Measurements from ENCODE around the gene DYRK4. TPM values are rescaled to one million over a fixed set of nuclear protein-coding genes. Genes with fewer than 3 reads are reported as not detected.
"Not testable (repeated sequence)": the region's sequence is repeated elsewhere in the genome, so short reads cannot be mapped to it uniquely, and the experiment has no call there.

Gene DYRK4, protein sequence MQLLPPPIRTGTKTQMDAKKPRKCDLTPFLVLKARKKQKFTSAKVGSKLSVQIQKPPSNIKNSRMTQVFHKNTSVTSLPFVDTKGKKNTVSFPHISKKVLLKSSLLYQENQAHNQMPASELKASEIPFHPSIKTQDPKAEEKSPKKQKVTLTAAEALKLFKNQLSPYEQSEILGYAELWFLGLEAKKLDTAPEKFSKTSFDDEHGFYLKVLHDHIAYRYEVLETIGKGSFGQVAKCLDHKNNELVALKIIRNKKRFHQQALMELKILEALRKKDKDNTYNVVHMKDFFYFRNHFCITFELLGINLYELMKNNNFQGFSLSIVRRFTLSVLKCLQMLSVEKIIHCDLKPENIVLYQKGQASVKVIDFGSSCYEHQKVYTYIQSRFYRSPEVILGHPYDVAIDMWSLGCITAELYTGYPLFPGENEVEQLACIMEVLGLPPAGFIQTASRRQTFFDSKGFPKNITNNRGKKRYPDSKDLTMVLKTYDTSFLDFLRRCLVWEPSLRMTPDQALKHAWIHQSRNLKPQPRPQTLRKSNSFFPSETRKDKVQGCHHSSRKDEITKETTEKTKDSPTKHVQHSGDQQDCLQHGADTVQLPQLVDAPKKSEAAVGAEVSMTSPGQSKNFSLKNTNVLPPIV
- 19.1 TPM for total RNA-seq

DNA sequence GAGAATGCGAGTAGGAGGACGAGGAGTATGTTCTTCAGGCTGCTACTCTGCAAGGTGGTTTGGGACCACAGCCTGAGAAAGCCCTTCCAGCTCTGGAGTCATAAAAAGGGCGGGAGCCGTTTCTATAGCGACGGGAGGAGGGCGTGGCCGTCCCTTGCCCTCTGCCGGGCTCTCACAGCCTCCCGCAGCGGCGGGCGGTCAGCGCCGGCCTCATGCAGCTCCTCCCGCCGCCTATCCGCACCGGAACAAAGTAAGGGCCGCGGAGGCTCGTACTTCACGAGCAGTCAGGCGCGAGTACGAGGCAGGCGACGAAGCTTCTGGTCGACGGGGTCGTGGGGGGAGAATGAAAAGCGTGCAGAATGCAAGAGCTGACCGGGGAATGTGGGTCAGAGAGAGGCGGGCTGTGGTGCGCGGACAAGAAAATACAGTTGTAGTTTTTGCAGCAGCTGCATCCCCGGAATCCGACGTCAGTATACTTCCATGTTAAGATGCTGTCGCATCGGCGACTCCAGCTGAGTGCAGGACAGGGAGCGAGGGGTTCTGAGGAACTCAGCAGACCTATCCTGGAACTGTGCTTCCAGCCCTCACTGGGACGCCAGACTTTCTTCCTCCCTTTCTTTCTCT is at the start of gene DYRK4:
TSS of gene DYRK4 (plus strand) at position 175 of the 624 bp plus-strand sequence. CDS start at position 213, 38 bp downstream.
- DNase-seq (ENCODE audit: low read depth in 2 of 3, low spot score in 2 of 3): peak in 2 of 3 donors; percentile 43 to 47

DNA sequence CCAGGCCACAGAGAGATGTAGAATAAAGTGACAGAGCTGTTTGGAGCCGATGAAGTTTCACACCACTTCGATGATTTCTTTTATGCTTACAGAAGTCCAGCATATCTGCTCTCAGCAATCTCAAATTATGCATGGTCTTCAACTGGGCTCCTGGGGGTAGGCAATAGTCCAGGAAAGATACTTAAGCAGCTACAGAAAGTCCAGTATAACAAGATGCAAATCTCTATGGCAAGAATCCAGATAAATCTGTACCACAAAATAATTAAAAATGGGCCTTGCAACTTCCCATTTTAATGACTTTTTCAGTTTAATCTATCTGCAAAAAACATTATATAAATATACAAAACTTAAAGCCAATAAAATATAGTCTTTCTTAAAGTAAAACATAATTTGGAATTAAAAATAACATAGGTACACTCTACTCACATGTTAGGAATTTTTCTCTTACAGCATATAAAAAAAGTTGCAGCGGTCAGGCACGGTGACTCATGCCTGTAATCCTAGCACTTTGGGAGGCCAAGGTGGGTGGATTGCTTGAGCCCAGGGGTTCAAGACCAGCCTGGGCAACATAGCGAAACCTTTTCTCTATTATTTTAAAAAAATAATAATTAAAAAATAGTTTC is 43.8 kb upstream of the DYRK4 start:
- no peak for DNase-seq (ENCODE audit: low read depth in 2 of 3, low spot score in 2 of 3)

DNA sequence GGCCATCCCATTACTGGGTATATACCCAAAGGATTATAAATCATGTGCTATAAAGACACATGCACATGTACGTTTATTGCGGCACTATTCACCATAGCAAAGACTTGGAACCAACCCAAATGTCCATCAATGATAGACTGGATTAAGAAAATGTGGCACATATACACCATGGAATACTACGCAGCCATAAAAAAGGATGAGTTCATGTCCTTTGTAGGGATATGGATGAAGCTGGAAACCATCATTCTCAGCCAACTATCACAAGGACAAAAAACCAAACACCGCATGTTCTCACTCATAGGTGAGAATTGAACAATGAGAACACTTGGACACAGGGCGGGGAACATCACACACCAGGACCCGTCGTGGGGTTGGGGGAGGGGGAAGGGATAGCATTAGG is 38.6 kb upstream of the DYRK4 start:
- DNase-seq (ENCODE audit: low read depth in 2 of 3, low spot score in 2 of 3): not testable (repeated sequence)

DNA sequence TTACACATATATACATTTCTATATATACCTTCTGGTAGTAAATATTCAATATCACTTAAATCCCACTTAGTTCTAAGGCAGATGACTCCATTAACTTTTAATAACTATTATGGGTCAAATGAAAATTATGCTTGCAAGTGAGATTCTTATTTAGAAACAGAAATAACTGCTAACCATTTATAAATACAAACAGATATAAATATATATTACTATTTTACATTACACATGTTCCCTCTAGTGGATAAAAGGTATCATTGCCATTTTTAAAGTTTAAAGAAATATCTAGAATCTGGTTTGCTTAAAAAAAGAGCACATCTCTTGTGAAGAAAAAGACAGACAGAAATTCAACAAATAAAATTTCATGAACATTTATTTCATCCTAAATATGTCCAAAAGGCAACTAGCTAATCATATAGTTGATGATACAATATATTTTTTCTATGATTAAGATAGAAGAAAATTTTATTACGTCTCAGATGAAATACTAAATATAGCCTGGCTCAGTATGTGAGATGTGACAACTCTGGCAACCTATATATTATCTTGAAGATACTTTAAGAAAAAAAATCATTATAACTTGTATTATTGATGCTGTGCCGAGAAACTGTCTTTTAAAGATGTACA is 35.0 kb upstream of the DYRK4 start:
- DNase-seq (ENCODE audit: low read depth in 2 of 3, low spot score in 2 of 3): peak in 1 of 3 donors; percentile 33

DNA sequence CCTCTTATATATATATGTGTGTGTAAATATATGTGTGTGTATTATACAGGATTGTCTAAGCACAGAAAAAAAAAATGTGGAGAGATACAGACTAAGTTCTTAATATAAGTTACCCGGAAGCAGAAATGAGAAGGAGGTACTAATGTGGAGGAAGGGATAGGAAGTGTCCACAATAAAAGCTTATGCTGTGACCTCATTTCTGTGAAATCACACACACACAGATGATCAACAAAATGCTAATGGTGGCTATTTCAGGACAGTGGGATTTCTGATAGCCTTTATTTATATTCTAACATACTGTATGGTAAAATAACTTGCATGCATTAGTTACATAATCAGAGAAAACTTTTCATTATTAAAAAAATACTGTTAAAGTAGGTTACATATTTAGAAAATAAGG is 31.8 kb upstream of the DYRK4 start:
- DNase-seq (ENCODE audit: low read depth in 2 of 3, low spot score in 2 of 3): no peak

DNA sequence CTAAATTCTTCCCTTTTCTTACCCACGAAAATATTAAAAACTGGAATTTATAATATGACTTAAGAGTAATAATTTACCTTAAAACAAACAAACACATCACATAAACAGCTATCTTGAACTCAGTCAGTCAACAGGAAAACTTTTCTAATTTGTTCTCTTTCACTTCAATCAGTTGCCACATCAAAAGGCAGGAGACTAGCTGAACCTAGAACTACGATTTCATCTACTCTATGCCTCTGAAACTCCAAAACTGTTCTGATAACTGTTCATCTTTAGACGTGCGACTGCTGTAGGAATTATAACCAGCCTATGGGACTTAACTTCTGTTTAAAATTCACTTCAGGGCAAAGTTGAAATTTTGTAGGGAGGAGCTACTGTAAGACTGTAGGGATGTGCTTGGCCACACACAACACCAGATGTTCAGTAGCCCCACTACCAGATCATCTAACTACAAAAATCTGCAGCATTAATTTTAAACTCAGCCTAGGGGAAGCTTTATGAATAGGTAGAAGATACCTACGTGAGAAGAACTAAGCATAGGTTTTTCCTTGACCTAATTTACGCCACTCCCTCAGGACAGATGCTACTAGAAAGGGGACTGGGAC is 30.9 kb upstream of the DYRK4 start:
- DNase-seq (ENCODE audit: low read depth in 2 of 3, low spot score in 2 of 3): no peak

DNA sequence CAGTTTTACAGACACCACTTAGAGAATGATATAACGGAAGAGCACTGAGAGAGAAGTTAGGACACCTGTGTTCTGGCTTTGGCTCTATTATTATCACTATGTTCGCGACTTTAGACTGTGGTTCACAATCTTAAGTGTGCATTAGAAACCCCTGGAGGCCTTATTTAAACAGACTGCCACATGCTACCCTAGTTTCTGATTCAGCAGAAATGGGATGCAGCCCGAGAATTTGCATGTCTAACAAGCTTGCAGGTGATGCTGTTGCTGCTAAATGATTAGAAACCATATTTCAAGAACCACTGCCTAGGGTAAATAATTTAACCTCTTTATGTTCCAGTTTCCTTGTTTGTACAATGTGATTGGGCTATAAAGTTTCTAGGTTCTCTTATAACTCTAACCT is 26.9 kb upstream of the DYRK4 start:
- DNase-seq (ENCODE audit: low read depth in 2 of 3, low spot score in 2 of 3): no peak

DNA sequence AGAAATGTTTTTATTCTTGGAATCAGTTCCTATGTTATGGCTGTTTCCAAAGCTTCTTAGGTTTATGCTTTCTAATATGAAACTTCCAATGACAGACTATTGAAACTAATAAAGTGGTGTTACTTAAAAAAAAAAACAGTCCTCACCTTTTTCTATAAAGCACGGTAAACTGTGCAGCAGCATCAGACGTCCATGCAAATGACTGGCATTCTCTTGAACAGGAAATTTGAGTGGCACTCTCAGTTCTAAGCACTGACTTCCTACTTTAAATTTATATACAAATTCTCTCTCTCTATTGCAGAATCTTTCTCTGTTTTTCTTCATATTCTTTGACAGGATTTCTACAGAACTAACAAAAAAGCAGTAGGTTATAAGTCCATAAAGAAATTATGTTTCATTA is 26.1 kb upstream of the DYRK4 start:
- no peak for DNase-seq (ENCODE audit: low read depth in 2 of 3, low spot score in 2 of 3)

DNA sequence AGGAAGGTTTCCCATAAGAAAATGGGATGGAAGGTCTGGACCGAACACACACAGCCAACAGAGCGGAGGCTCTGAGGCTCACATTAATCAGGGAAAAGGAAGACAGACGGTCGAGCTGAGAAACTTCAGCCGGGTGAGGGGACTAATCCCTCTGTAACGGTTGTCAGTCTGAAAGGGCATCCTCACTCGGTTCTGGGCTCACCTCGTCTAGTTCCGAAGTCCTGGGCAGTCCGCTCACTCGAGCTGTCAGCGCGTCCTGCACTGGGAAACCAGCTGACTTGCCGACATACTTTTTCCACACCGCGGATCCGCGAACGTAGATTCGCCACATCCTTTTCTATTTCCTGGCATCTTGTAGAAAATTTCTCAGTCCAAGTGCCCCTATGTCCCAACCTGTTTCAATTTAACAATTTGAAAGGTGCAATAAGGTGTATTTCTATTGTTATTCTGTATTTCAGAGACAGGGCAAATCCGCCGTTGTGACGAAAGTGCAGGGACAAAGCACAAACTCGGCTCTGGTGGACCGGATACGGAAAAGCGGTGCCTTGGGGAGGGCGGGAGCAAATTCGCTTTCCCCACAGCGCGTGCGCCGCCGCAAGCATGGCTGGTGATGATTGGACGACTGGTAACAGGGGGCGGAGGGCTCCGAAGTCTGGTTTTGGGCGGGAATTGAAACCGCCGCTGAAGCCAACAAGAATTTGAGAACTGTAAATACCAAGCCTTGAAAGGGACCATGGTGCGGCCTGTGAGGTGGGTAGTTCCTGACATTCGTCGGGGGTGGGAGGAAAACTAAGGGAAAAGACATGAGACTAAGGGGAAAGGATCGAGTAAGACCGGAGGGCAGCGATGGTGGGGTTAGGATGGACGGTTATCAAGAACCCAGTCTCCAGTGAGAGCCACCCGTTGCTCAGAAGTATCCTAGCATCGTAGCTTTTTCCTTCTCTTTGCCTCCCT is 23.5 kb upstream of the DYRK4 start, which contains the start of gene RAD51AP1:
TSS of gene RAD51AP1 (plus strand) at position 684 of the 954 bp plus-strand sequence. CDS start at position 734, 50 bp downstream.
- peak; percentile 89 to 98 (median 96) for DNase-seq (ENCODE audit: low read depth in 2 of 3, low spot score in 2 of 3)

DNA sequence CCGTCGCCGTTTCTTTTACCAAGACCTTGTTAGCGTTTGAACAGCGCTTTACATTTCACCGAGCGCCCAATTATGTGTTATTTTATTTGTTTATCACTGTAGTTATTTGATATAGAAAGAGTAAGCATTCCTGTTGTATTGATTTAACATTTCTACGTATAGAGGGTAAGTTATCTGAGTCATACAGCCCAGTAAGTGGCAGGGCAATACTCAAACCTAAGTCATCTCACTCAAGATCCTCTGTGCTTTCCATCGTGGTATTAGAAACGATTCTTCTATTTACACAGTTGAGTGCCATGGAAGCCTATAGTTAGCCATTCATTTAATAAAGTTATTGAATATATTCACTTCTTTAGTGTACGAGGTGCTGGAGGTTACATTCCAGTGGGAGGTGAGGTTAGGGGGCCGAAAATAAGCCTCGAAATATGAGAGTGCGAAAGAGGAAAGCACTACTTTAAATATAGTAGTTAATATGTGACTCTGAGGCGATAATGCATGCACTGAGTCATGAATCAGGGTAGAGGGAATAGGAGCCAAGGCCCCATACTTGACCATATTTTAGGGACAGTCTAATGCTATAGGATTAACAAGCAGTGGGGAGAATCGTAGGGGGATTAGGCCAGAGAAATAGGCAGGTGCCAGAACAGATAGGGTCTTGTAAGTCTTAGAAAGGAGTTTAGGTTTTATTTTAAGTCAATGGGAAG is 22.7 kb upstream of the DYRK4 start:
- DNase-seq (ENCODE audit: low read depth in 2 of 3, low spot score in 2 of 3): no peak

DNA sequence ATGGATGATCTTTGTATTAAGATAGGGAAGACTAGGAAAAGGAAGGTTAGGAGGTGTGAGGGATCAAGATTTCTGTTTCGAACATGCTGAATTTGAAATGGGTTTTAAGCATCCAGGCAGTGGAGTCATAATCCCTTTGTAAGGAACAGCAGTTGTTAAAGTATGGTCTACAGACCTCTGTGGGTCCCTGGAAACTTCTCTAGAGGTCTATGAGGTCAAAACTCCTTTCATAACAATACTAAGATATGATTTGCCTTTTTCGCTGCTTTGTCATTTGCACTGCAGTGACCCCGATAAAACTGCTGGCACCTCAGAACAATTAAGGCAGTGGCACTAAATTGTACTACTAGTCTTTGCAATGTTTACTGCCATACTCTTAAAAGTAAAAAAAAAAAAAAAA is 21.8 kb upstream of the DYRK4 start:
- DNase-seq (ENCODE audit: low read depth in 2 of 3, low spot score in 2 of 3): no peak

DNA sequence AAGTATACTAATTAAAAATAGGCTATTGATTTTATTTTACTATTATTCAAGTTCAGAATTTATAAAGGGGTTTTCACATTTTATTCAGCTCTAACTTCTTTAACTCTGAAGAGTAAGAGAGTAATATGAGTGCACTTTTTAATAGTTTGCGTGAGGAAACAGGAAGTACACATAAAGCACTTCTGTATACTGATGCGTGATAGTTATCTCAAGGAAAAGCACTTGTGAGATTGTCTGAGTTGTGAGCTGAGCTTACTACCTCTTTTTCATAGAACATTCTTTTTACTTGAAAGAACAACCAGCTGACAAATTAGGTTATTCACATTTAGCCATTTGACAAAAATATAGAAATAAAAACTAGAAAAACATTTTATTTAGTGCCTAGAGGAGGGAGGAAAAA is 21.4 kb upstream of the DYRK4 start:
- peak in 1 of 3 donors; percentile 21 for DNase-seq (ENCODE audit: low read depth in 2 of 3, low spot score in 2 of 3)

DNA sequence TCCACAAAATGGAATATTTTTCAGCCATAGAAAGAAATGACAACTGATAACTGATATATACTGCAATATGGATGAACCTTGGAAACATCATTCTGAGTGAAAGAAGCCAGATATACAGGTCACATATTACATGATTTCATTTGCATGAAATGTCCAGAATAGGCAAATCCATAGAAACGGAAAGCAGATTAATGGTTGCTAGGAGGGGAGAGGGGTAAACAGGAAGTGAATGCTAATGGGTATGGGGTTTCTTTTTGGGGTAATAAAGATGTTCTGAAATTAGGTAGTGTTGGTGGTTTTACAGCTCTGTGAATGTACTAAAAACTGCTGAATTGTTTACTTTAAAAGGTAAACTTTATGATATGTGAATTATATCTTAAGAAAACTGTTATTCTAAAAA is 16.8 kb upstream of the DYRK4 start:
- no peak for DNase-seq (ENCODE audit: low read depth in 2 of 3, low spot score in 2 of 3)

DNA sequence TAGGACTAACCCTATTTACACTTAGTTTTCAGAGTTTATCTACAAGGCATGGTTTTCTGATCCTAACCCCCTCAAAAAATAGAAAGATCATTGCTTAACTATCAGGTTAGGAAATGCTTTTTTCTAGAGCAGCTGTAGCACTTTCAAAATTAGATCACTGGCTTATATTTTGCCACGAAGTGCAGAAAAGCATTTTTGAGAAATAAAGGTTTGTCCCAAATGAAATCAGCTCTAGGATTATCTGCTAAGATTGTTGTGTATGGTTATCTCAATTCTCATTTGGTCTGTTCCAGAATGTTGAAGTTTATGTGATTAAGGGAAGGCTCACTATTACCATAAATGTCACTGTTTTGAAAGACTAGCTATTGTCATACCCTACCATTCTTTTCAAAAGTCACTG is 9.8 kb upstream of the DYRK4 start:
- DNase-seq (ENCODE audit: low read depth in 2 of 3, low spot score in 2 of 3): no peak

DNA sequence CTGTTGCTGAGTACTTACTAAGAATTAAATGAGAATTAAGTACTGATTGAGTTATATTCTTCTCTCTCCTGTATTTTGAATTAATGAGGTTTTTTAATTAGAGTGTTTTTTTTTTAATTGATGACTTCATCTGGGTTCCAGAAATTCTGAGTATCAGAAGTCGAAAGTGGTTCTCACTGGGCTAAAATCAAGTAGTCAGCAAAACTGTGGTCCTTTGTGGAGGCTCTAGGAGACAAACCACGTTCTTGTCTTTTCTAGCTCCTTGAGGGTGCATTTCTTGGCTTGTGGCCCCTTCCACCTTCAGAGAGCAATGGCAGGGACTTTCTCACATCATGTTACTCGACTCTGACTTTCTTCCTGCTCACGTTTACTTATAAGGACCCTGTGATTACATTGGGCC is 8.1 kb upstream of the DYRK4 start:
- DNase-seq (ENCODE audit: low read depth in 2 of 3, low spot score in 2 of 3): no peak

DNA sequence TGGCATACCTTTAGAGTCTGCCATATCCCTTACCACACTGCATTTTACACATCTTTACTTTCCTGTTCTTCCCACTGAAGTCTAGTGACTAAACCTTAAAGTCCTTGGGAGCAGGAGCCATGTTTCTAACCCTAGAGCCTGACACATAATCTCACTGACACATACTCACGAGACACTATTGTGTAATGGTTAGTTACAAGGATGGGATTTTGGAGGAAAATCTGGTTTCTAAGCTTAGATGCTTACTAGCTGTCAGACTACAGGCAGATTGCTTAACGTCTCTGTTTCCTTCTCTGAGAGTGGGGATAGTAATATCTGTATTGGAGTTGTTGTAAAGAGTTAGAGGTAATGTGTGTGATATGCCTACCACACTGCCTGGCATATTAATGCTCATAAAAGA is 6.2 kb upstream of the DYRK4 start:
- no peak for DNase-seq (ENCODE audit: low read depth in 2 of 3, low spot score in 2 of 3)

DNA sequence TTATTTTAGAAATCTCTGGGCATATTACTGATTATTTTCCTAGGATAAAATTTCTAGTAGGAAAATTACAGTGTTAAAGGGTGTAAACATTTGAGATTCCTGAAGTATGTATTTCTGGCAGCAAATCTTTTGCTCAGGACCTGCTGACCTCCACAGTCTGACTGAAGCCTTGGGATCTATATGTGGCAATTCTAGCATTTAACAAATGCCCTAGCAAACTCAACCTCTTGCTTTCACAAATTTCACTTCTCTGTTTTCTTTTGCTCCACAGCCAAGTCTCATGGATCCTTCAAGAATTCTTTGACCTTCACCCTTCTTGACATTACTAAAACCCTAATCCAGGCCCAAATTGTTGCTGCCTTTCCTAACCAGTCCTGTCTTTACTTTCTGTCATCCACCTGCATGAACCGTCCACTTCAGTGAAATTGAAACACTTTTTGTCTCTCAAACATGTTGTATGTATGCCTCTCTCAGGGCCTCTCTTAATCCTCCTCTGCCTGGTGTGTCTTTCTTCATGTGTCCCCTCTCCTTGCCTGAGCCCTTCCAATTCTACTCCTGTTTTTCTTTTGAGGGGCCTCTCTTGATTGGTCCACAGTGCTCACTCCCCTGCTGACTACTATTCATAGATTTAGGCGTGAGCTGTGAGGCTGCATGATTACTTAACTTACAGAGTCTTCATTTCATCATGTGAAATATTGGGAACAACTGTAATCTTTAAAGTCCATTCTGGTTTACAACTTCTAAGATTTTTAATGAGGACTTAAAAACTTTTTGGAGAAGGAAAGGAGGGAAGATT is 5.1 kb upstream of the DYRK4 start:
- no peak for DNase-seq (ENCODE audit: low read depth in 2 of 3, low spot score in 2 of 3)

DNA sequence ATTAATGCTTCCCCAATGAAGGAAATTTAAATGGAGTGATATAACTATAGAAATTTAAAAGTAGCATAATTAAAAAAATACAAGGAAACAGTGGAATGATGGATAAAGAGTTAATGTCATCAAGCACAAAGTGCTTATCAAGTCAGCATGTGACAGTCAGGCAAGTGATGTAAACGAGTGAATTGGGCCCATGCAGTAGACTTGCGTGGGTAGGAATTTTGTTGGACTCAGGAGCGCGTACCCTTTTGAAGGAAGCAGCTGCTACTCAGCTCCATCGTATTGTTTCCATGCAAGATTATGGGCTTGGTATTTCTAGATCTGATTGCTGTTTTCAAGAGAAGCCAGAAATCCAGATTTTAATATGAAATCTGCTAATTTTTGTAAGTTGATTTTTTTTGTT is 4.4 kb upstream of the DYRK4 start:
- no peak for DNase-seq (ENCODE audit: low read depth in 2 of 3, low spot score in 2 of 3)

Data from hematopoietic multipotent progenitor cell (in vitro differentiated cells).